Activated naive CD4-positive, alpha-beta T cell treated with anti-CD3 and anti-CD28 coated beads, Interleukin-2, amount 10 ng/mL, durations not matched to agents 7 days and 5 days (primary cell): Measurements from ENCODE around the gene SSRP1.
A peak's percentile ranks its signal among the peaks of the same experiment; 100 is the strongest.
"Not testable (repeated sequence)": the region's sequence is repeated elsewhere in the genome, so short reads cannot be mapped to it uniquely, and the experiment has no call there.

Experiments used
- CTCF ChIA-PET: fragments of 350-600 bp; sonication (Branson Sonifier 250); formaldehyde crosslinking; loops from one replicate; lab custom pipeline; 2021; ENCODE audit warnings: antibody characterized with exemption; lab: Charles Lee
- DNase-seq: peaks from one replicate; pipeline ENCODE4 v3.0.0-alpha.2; 2020
- H3K27ac Mint-ChIP-seq: one replicate; pipeline ENCODE4 v1.8.0; 2021; ENCODE audit warnings: mild to moderate bottlenecking, moderate library complexity, mixed read lengths
- H3K27me3 Mint-ChIP-seq: one replicate; pipeline ENCODE4 v1.8.0; 2021; ENCODE audit warnings: mild to moderate bottlenecking, mixed read lengths
- H3K36me3 Mint-ChIP-seq: one replicate; pipeline ENCODE4 v1.8.0; 2021; ENCODE audit warnings: mixed read lengths
- H3K4me1 Mint-ChIP-seq: one replicate; pipeline ENCODE4 v1.8.0; 2021; ENCODE audit warnings: mixed read lengths
- H3K4me3 Mint-ChIP-seq: one replicate; pipeline ENCODE4 v1.8.0; 2021; ENCODE audit warnings: mild to moderate bottlenecking, moderate library complexity, mixed read lengths
- H3K9me3 Mint-ChIP-seq: one replicate; pipeline ENCODE4 v1.8.0; 2021; ENCODE audit warnings: mixed read lengths

SSRP1 gene

DNA sequence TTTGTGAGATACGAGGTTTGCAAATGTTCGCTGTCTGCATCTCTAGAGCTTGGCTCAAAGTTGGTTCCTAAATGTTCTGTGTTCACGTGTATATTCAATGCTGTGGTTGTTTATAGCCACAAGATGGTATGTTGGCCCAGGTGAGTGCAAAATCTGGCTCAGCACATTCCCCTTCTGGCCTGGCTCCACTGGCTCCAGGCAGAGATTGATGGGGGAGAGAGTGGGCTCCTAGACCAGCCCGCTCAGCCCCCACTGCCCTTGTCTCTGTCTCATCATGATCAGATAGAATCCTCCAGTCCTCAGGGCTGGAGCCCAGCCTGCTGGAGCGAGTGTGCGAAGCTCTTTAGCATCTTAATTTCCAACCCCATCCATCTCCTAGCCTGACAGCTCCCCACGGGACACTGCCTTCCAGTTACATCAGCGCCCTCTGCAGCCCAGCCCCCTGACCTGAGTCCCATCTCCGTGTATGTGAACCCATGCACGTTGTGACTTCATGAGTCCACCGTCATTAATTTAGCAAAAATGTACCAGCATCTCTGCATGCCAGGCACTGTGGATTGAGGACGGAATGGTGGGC is 4.4 kb upstream of the SSRP1 start:
- Mint-ChIP-seq H3K4me1 (peaks cover 14% of the 10 kb centered on the region), H3K4me3 (no peak overlapping the region), H3K27me3 (peaks cover 42% of the 10 kb centered on the region), H3K27ac (no peak overlapping the region), H3K9me3 (no peaks in the 10 kb centered on the region), H3K36me3 (peaks cover 2% of the 10 kb centered on the region)
- CTCF ChIA-PET: interaction anchor here (0.7 to 2.0 kb wide), 4 partner anchors 9 to 499 kb away, joined by 3 to 5 read pairs (median 4); no protein-coding TSS in a partner anchor
- no peak for DNase-seq

DNA sequence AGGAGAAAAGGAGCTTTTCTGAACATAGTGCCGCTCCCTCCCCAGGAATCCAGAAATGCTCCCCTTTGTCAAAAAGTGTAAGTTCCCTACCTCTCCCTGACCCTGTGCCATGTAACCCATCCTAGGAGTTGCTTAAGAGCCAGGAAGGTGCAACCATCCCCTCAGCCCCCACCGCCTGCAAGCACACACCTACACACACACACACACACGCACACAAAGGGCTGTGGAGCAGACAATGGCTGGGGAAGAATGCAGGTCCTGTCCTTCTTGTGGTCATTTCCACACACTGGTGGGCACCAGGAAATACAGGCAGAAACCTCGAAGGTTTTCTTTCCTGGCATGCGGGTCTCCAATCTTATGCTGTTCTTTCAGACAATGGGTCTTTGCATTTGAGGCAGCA is 3.6 kb upstream of the SSRP1 start:
- Mint-ChIP-seq H3K27ac (no peak overlapping the region), H3K4me1 (peaks cover 22% of the 10 kb centered on the region), H3K27me3 (peaks cover 42% of the 10 kb centered on the region), H3K9me3 (no peaks in the 10 kb centered on the region), H3K4me3 (no peak overlapping the region), H3K36me3 (peaks cover 8% of the 10 kb centered on the region)
- CTCF ChIA-PET: interaction anchor here (0.7 to 2.0 kb wide), 4 partner anchors 9 to 498 kb away, joined by 3 to 5 read pairs (median 4); no protein-coding TSS in a partner anchor
- no peak for DNase-seq

- no peak for DNase-seq
- Mint-ChIP-seq H3K4me1 (peaks cover 34% of the 10 kb centered on the region), H3K27me3 (peaks cover 42% of the 10 kb centered on the region), H3K36me3 (peaks cover 19% of the 10 kb centered on the region), H3K9me3 (no peaks in the 10 kb centered on the region), H3K4me3 (no peak within 1 kb of the TSS), H3K27ac (no peak within 1 kb of the TSS)
- CTCF ChIA-PET: interaction anchor here (0.9 to 4.8 kb wide), 4 partner anchors 12 to 87 kb away, joined by 3 to 23 read pairs (median 4); partner anchors contain the start of gene TNKS1BP1
Observed at GRCh38 chr11:57338142-57338541, 2.5 kb upstream of the SSRP1 start, which contains the start of gene P2RX3. Gene P2RX3 (plus strand): TSS chr11:57338352. CDS start chr11:57338551, 199 bp downstream.

DNA sequence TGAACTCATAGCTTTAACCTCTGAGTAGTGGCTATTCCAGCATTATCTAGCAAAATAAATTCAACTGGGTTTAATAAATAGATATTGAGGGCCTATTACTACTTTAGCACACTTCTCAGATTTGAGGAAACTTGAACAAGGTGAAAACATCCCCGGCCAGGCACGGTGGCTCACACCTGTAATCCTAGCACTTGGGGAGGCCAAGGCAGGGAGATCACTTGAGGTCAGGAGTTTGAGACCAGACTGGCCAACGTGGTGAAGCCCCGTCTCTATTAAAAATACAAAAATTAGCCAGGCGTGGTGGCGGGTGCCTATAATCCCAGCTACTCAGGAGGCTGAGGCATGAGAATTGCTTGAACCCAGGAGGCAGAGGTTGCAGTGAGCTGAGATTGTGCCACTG is 1.2 kb upstream of the SSRP1 start:
- peak overlapping the region; percentile 90 for H3K4me3 Mint-ChIP-seq
- CTCF ChIA-PET: interaction anchor here (0.6 to 4.8 kb wide), 4 partner anchors 9 to 936 kb away, joined by 3 to 23 read pairs (median 3); partner anchors contain the start of gene TNKS1BP1
- DNase-seq: not testable (repeated sequence)

DNA sequence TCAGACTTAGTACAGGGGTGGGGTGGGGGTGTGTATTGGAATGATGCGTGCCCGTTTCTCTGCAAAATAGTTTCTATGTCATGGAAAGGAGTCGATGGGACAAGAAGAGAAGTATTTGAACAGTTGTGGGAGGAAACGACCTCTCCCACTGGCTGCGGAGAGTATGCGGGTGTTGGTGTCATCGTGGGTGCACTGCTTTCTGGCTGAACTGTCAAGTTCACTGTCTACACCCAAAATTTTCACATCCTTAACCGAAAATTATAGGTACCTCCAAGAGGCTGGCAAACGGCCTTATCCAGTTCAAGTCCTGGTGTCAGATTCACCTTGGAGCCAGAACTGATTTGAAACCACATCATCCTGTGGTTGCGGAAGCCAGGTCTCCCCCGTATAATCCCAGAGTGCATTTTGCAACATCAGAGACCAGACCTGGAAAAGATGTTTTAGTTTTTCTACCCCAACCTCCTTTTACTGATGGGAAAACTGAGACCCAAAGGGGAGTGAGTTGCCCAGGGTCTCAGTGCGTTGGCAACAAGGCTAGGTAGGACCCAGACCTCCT is 497 bp upstream of the SSRP1 start:
- peaks cover 41% of the 10 kb centered on the region for H3K4me1 Mint-ChIP-seq
- peak overlapping the region; percentile 98 for H3K27ac Mint-ChIP-seq
- H3K36me3 Mint-ChIP-seq: peaks cover 37% of the 10 kb centered on the region
- CTCF ChIA-PET: interaction anchor here (0.9 to 4.8 kb wide), 2 partner anchors 10 kb away, joined by 3 to 23 read pairs; partner anchors contain the start of gene TNKS1BP1
- no peaks in the 10 kb centered on the region for H3K9me3 Mint-ChIP-seq
- peak; percentile 51 for DNase-seq
- peaks cover 34% of the 10 kb centered on the region for H3K27me3 Mint-ChIP-seq
- peak overlapping the region; percentile 90 for H3K4me3 Mint-ChIP-seq

More for the DNA sequence above, 1.2 kb upstream of the SSRP1 start:
- peak overlapping the region; percentile 98 for H3K27ac Mint-ChIP-seq
- H3K36me3 Mint-ChIP-seq: peaks cover 31% of the 10 kb centered on the region
- H3K4me1 Mint-ChIP-seq: peaks cover 41% of the 10 kb centered on the region
- not testable (repeated sequence) for H3K9me3 Mint-ChIP-seq
- H3K27me3 Mint-ChIP-seq: peaks cover 41% of the 10 kb centered on the region

- DNase-seq: no peak
- peaks cover 22% of the 10 kb centered on the region for H3K27me3 Mint-ChIP-seq
- H3K9me3 Mint-ChIP-seq: no peaks in the 10 kb centered on the region
- peaks cover 41% of the 10 kb centered on the region for H3K4me1 Mint-ChIP-seq
- peak overlapping the region; percentile 90 for H3K4me3 Mint-ChIP-seq
- peak overlapping the region; percentile 98 for H3K27ac Mint-ChIP-seq
- CTCF ChIA-PET: interaction anchor here (1.2 to 4.8 kb wide), 2 partner anchors 9 to 158 kb away, joined by 3 to 23 read pairs; partner anchors contain the start of gene TNKS1BP1
- peaks cover 49% of the 10 kb centered on the region for H3K36me3 Mint-ChIP-seq
Observed at GRCh38 chr11:57335023-57335342, 709 bp downstream of the SSRP1 start.

- H3K36me3 Mint-ChIP-seq: peaks cover 69% of the 10 kb centered on the region
- no peak overlapping the region for H3K27ac Mint-ChIP-seq
- peaks cover 41% of the 10 kb centered on the region for H3K4me1 Mint-ChIP-seq
- H3K9me3 Mint-ChIP-seq: no peaks in the 10 kb centered on the region
- CTCF ChIA-PET: interaction anchor here (1.1 kb wide), 1 partner anchor 194 kb away, joined by 3 read pairs; no protein-coding TSS in a partner anchor
- DNase-seq: no peak
- no peak overlapping the region for H3K4me3 Mint-ChIP-seq
- peaks cover 2% of the 10 kb centered on the region for H3K27me3 Mint-ChIP-seq
Observed at GRCh38 chr11:57332694-57333440, 2.8 kb downstream of the SSRP1 start.

DNA sequence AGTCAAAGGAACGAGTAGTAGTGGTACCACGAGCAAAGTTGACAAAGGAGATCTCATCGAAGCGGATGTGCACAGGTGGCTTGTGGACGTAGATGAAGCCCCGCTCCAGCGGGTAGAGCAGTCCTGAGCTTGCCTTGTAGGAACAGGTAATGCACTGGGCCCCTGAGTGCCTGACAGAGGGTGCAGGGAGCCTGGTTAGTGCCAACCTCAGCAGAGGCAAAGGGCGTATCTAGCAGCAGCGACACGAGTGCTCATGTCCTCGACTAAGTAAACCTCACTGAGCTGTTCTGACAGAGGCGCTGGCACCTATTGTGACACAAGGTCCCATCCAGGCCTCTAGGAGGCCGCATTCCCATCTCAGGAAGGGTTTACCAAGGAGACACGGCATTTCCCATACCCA is 4.0 kb downstream of the SSRP1 start:
- no peaks in the 10 kb centered on the region for H3K27me3 Mint-ChIP-seq
- no peak overlapping the region for H3K27ac Mint-ChIP-seq
- peaks cover 81% of the 10 kb centered on the region for H3K36me3 Mint-ChIP-seq
- DNase-seq: no peak
- H3K9me3 Mint-ChIP-seq: no peaks in the 10 kb centered on the region
- CTCF ChIA-PET: no interaction called here
- no peak overlapping the region for H3K4me3 Mint-ChIP-seq
- peaks cover 48% of the 10 kb centered on the region for H3K4me1 Mint-ChIP-seq

DNA sequence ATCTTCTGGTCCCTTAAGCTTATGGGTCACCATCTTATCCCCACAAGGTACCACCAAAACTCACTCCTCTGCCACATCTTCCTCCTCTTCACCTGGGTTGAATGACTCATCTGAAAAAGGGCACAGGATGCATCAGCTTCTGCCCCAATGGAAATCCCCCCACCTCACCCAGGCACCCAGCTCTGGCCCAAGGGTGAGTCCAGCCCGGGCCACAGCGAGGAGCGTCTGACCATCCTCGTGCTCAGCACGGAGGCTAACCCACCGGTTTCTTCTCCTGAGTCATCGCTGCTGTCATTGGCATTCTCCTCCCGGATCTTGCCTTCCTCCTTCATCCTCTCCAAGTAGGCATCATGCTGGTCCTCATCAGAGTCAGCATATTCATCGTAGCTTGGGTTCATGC is 5.7 kb downstream of the SSRP1 start:
- Mint-ChIP-seq H3K4me1 (peaks cover 52% of the 10 kb centered on the region), H3K36me3 (peaks cover 89% of the 10 kb centered on the region), H3K4me3 (no peak overlapping the region), H3K27me3 (no peaks in the 10 kb centered on the region), H3K9me3 (no peaks in the 10 kb centered on the region), H3K27ac (no peak overlapping the region)
- DNase-seq: no peak
- CTCF ChIA-PET: interaction anchor here (1.2 to 1.7 kb wide), 2 partner anchors 128 to 163 kb away, joined by 4 to 6 read pairs; no protein-coding TSS in a partner anchor

DNA sequence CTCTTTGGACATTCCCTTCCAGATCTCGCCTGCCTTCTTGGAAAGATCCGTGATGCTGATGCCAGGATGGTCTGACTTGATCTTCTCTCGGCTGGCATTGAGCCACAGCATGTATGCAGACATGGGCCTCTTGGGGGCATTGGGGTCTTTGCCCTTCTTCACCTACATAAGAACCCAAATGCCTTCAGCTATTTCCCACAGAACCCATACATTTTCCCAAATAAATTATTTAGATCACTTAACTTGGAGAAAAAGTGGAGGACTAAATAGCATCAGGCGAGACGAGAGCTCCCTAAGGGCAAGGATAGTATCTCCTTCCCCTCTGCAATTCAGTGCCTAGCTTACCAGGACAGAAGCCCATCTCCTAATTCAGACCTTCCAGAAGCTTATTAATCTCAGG is 8.0 kb downstream of the SSRP1 start:
- DNase-seq: no peak
- no peak overlapping the region for H3K27ac Mint-ChIP-seq
- peaks cover 41% of the 10 kb centered on the region for H3K4me1 Mint-ChIP-seq
- H3K9me3 Mint-ChIP-seq: no peaks in the 10 kb centered on the region
- peaks cover 72% of the 10 kb centered on the region for H3K36me3 Mint-ChIP-seq
- CTCF ChIA-PET: interaction anchor here (3.5 kb wide), 1 partner anchor 9 kb away, joined by 23 read pairs; the partner anchor contains the start of genes P2RX3 and SSRP1
- H3K4me3 Mint-ChIP-seq: no peak overlapping the region
- peaks cover 4% of the 10 kb centered on the region for H3K27me3 Mint-ChIP-seq

DNA sequence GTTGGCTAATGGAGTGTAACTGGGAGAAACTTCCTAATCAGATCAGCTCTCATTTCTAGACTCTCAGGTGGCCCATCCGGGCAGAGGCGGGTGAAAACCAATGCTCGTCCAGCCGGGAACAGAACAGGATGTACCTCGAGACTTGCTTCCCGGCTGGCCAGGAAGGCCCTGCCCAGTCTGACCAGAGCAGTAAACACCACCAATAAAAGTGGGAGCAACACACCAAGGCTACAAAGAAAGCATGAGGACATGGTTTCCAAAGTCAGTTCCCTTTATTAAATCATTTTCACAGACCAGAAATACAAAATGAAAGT is 10.0 kb downstream of the SSRP1 start:
- Mint-ChIP-seq H3K27ac (peak overlapping the region; percentile 92), H3K4me3 (peak overlapping the region; percentile 79), H3K9me3 (no peaks in the 10 kb centered on the region), H3K4me1 (peaks cover 51% of the 10 kb centered on the region), H3K27me3 (peaks cover 4% of the 10 kb centered on the region), H3K36me3 (peaks cover 53% of the 10 kb centered on the region)
- no peak for DNase-seq
- CTCF ChIA-PET: interaction anchor here (1.2 to 3.5 kb wide), 5 partner anchors 11 to 168 kb away, joined by 3 to 23 read pairs (median 3); partner anchors contain the start of genes P2RX3 and SSRP1

- Mint-ChIP-seq H3K4me3 (peak within 1 kb of the TSS; percentile 81), H3K9me3 (no peaks in the 10 kb centered on the region), H3K27me3 (peaks cover 4% of the 10 kb centered on the region), H3K27ac (peak within 1 kb of the TSS; percentile 92), H3K36me3 (peaks cover 47% of the 10 kb centered on the region), H3K4me1 (peaks cover 51% of the 10 kb centered on the region)
- peak; percentile 94 for DNase-seq
- CTCF ChIA-PET: interaction anchor here (1.2 to 3.5 kb wide), 5 partner anchors 12 to 169 kb away, joined by 3 to 23 read pairs (median 3); partner anchors contain the start of genes P2RX3 and SSRP1
Observed at GRCh38 chr11:57324886-57325734, 10.6 kb downstream of the SSRP1 start, which contains the start of gene TNKS1BP1. Gene TNKS1BP1 (minus strand): TSS chr11:57324952. CDS start chr11:57321885, 3,067 bp downstream.
